K562 (cell line): ENCODE results near the gene KCND3. TPM values are rescaled to one million over a fixed set of nuclear protein-coding genes. Genes with fewer than 3 reads are reported as not detected.

Experiments used
- CBX3 ChIP-seq, 2 experiments: IDR thresholded peaks; 1 replicate in 1 of 2; 2 replicates in 1 of 2; pipeline ENCODE4 v1.6.1; 2012; ENCODE audit warnings: inconsistent platforms in 2 of 2, low read length in 2 of 2, borderline replicate concordance in 1 of 2, control low read depth in 1 of 2
- CREB3L1 ChIP-seq: fragments of 450-650 bp; IDR thresholded peaks from 2 replicates; pipeline ENCODE4 v1.6.1; 2014; ENCODE audit warnings: low read depth, mild to moderate bottlenecking, moderate library complexity, borderline replicate concordance
- FOXP4 ChIP-seq: sonication (generic); formaldehyde crosslinking; IDR thresholded peaks from 2 replicates; pipeline ENCODE4 v1.8.0; 2022; ENCODE audit warnings: mild to moderate bottlenecking, missing genetic modification reagents, borderline replicate concordance
- HOMEZ ChIP-seq: fragments of 250-450 bp; sonication (Bioruptor Pico); IDR thresholded peaks from 2 replicates; pipeline ENCODE4 v1.4.0; 2020; ENCODE audit warnings: mild to moderate bottlenecking, moderate library complexity
- ID3 ChIP-seq, 2 experiments: fragments of 250-450 bp in 1 of 2; fragments of 450-650 bp in 1 of 2; sonication (Bioruptor Pico) in 1 of 2; IDR thresholded peaks; 2 replicates each; pipeline versions ENCODE4 v1.6.1 to v1.8.0; 2016 to 2021; ENCODE audit warnings: mild to moderate bottlenecking in 2 of 2, moderate library complexity in 2 of 2, missing compliant biosample characterization in 1 of 2, missing genetic modification characterization in 1 of 2
- L3MBTL2 ChIP-seq: fragments of 450-650 bp; IDR thresholded peaks from 2 replicates; pipeline ENCODE4 v1.6.1; 2016; ENCODE audit warnings: mild to moderate bottlenecking, moderate library complexity
- MAX ChIP-seq: sonication (generic); formaldehyde crosslinking; IDR thresholded peaks from 2 replicates; pipeline ENCODE4 v1.9.0; 2022; ENCODE audit warnings: mild to moderate bottlenecking, missing genetic modification reagents
- MXD1 ChIP-seq: fragments of 250-450 bp; sonication (Bioruptor Pico); IDR thresholded peaks from 2 replicates; pipeline ENCODE4 v1.8.0; 2021; ENCODE audit warnings: borderline replicate concordance, mild to moderate bottlenecking, moderate library complexity; ENCODE audit not compliant: poor library complexity, severe bottlenecking
- NBN ChIP-seq: fragments of 450-650 bp; IDR thresholded peaks from 2 replicates; pipeline ENCODE4 v1.6.1; 2016; ENCODE audit warnings: low read depth, mild to moderate bottlenecking
- NEUROD1 ChIP-seq: fragments of 150-350 bp; IDR thresholded peaks from 2 replicates; pipeline ENCODE4 v1.6.1; 2014; ENCODE audit warnings: borderline replicate concordance, low read length, low read depth; ENCODE audit not compliant: partially characterized antibody
- POLR2G ChIP-seq: fragments of 200-400 bp; formaldehyde crosslinking; IDR thresholded peaks from 2 replicates; pipeline ENCODE4 v1.6.1; 2017; ENCODE audit warnings: low read depth, mild to moderate bottlenecking, antibody characterized with exemption, low read length, moderate library complexity
- STAT5A ChIP-seq: IDR thresholded peaks from 2 replicates; pipeline ENCODE4 v1.6.1; 2012; ENCODE audit warnings: low read length, inconsistent platforms, borderline replicate concordance
- TRIM24 ChIP-seq, 2 experiments: fragments of 450-650 bp; IDR thresholded peaks; 2 replicates each; pipeline ENCODE4 v1.6.1; 2016
- TSHZ1 ChIP-seq: fragments of 250-450 bp; sonication (Bioruptor Pico); IDR thresholded peaks from 2 replicates; pipeline ENCODE4 v1.4.0; 2020; ENCODE audit warnings: mild to moderate bottlenecking, moderate library complexity
- ZNF140 ChIP-seq: fragments of 250-450 bp; sonication (Bioruptor Pico); IDR thresholded peaks from 2 replicates; pipeline ENCODE4 v1.8.0; 2021; ENCODE audit warnings: moderate library complexity, mild to moderate bottlenecking, inconsistent platforms
- ZNF644 ChIP-seq: fragments of 200-800 bp; sonication (Bioruptor generic); IDR thresholded peaks from 2 replicates; pipeline ENCODE4 v1.6.1; 2016; ENCODE audit warnings: low read depth, missing genetic modification characterization, missing compliant biosample characterization
- polyA plus RNA-seq, 8 experiments: library from polyadenylated mRNA; depleted of rRNA in 4 of 8; stranded (reverse) in 5 of 8; unstranded in 3 of 8; fragments of >200 nt; fragmentation: Nextera tagmentation in 2 of 8; fragmentation: Illumina TruSeq in 1 of 8; extraction: Ambion mirVana in 2 of 8; extraction: Trizol in 1 of 8; gene quantifications; 2 replicates each; pipeline versions ENCODE4 v1.2.1 to v1.2.3, GENCODE V29; 2011 to 2014; ENCODE audit warnings: inconsistent platforms in 1 of 8, missing spikeins in 1 of 8
- total RNA-seq, 7 experiments: library from RNA; depleted of rRNA in 6 of 7; stranded (reverse); fragments of >200 nt in 6 of 7; fragmentation: Illumina TruSeq in 2 of 7; extraction: Trizol in 2 of 7; gene quantifications; 2 replicates each; pipeline versions ENCODE4 v1.2.1 to v1.2.3, GENCODE V29; 2011 to 2021; ENCODE audit warnings: low replicate concordance in 1 of 7

KCND3 gene
- total and polyA plus RNA-seq, 9 of the 15 experiments (the other 6 are each of a cell fraction or from before 2014, with no cell fraction given): not detected

- no peak; the same call in 1 of the 2 replicates for TF ChIP-seq MAX
- no peak for TF ChIP-seq POLR2G
- TF ChIP-seq TSHZ1 (CRISPR knock-in tag): no peak
- no peak for TF ChIP-seq STAT5A
- no peak for TF ChIP-seq HOMEZ (CRISPR knock-in tag)
- TF ChIP-seq CBX3 (IDR thresholded peaks at IDR 0.05; ENCODE audit: borderline replicate concordance in 1 of 2, low read length in 2 of 2): peak in 1 of 2 experiments; percentile 92; a peak in 1 of 3 replicates
- no peak for TF ChIP-seq ID3 (CRISPR knock-in tag; IDR thresholded peaks at IDR 0.05)
- no peak for TF ChIP-seq ID3 (tag; IDR thresholded peaks at IDR 0.05)
- TF ChIP-seq NEUROD1: peak; percentile 36
- no peak for TF ChIP-seq FOXP4
- TF ChIP-seq TRIM24 (IDR thresholded peaks at IDR 0.05): peak; percentile 89 to 91; a peak in 2 of 4 replicates
- no peak for TF ChIP-seq ZNF140 (CRISPR knock-in tag)
- peak; percentile 84 for TF ChIP-seq NBN
- no peak for TF ChIP-seq CREB3L1
- TF ChIP-seq L3MBTL2: 0 out of 2 replicates have a peak, but pooled peaks have one; percentile 27
- TF ChIP-seq MXD1 (CRISPR knock-in tag): no peak
- TF ChIP-seq ZNF644 (tag): no peak
Measured at GRCh38 chr1:111747282-111747734, 242.2 kb downstream of the KCND3 start (continued).
